ENCODE measurements around the gene ANXA11. TPM values are rescaled to one million over a fixed set of nuclear protein-coding genes. Genes with fewer than 3 reads are reported as not detected.
A peak's percentile ranks its signal among the peaks of the same experiment; 100 is the strongest.

The ANXA11 gene
- total and polyA plus RNA-seq, 2 donors (not counting 1 experiment from before 2014, with no cell fraction given), result 88.3 to 177 TPM

DNA sequence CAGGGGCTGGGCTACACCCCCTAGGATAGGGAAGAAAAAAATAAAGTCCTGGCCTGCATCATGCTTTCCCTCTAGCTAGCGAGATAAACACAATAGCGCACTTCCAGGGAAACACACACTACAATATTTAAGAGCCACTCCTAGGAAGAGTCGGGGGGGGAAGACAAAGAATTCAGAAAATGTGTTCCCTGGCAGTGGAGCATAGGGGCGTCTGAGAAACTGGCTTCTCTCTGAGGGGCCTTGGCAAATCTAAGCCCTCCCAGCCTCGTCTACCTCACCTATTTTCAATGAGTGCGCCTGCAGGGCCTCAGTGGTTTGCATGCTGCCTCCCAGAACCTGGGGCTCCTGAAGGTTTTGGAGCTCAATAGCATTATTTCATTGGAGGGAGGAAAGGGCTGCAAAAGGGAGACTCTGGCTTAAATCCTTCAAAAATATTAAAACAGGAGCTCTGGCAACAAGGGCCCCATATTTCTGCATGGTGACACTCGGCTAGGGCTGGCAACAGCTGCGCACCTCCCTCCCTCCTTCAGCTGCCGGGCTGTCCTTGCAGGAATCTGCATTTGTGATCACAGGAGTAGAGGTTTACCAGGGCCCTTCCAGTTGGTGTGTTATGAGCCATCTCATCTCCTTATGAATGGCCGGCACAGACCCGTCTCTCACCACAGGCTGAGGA, 10.8 kb downstream of the ANXA11 start:
- H3K27me3 Mint-ChIP-seq, result no peaks in the 10 kb centered on the region
- peaks cover 66% of the 10 kb centered on the region for H3K4me1 Mint-ChIP-seq
- ChIA-PET CTCF (interaction anchor here (0.9 to 1.9 kb wide), 6 partner anchors 8 to 50 kb away, joined by 3 to 9 read pairs (median 4); no protein-coding TSS in a partner anchor), POLR2A (interaction anchor here (0.7 kb wide), 1 partner anchor 9 kb away, joined by 6 read pairs; no protein-coding TSS in a partner anchor)
- Histone ChIP-seq H3K27ac (ENCODE audit: low read length in 2 of 2) (peak overlapping the region in 1 of 2 donors; percentile 69), H2AFZ (ENCODE audit: insufficient read depth, low read depth, low read length, poor library complexity, severe bottlenecking) (no peak overlapping the region), H3K4me2 (replicated peaks; ENCODE audit: low read depth, low read length, poor library complexity, severe bottlenecking) (no peak overlapping the region), H3K9ac (ENCODE audit: low read length) (no peak overlapping the region), H3K4me3 (ENCODE audit: control extremely low read depth in 1 of 5, extremely low read depth in 1 of 5, insufficient read depth in 1 of 5, low read depth in 2 of 5, low read length in 4 of 5) (no peak overlapping the region), H3K9me3 (ENCODE audit: control extremely low read depth in 1 of 3, control insufficient read depth in 2 of 3, insufficient read depth in 1 of 3, low read length in 2 of 3) (peaks cover 1 to 3% (median 3%) of the 10 kb centered on the region in 3 donors), H3K36me3 (replicated peaks in 1 of 2; ENCODE audit: control extremely low read depth in 1 of 2, control insufficient read depth in 1 of 2, extremely low read depth in 1 of 2, insufficient read depth in 2 of 2, low read length in 1 of 2) (peaks cover 0 to 13% of the 10 kb centered on the region in 2 experiments), H3K27me3 (replicated peaks in 1 of 4; ENCODE audit: control extremely low read depth in 1 of 4, control insufficient read depth in 3 of 4, insufficient read depth in 4 of 4, low read length in 3 of 4) (no peaks in the 10 kb centered on the region), H3K79me2 (ENCODE audit: control insufficient read depth, insufficient read depth, low read length) (peaks cover 95% of the 10 kb centered on the region), H3K4me1 (ENCODE audit: control insufficient read depth in 2 of 2, insufficient read depth in 2 of 2, low read length in 2 of 2) (peaks cover 47 to 50% of the 10 kb centered on the region in 2 donors), H4K20me1 (ENCODE audit: control insufficient read depth, insufficient read depth, low read length, poor library complexity, severe bottlenecking) (peaks cover 53% of the 10 kb centered on the region)
- TF ChIP-seq, protein P1, sequence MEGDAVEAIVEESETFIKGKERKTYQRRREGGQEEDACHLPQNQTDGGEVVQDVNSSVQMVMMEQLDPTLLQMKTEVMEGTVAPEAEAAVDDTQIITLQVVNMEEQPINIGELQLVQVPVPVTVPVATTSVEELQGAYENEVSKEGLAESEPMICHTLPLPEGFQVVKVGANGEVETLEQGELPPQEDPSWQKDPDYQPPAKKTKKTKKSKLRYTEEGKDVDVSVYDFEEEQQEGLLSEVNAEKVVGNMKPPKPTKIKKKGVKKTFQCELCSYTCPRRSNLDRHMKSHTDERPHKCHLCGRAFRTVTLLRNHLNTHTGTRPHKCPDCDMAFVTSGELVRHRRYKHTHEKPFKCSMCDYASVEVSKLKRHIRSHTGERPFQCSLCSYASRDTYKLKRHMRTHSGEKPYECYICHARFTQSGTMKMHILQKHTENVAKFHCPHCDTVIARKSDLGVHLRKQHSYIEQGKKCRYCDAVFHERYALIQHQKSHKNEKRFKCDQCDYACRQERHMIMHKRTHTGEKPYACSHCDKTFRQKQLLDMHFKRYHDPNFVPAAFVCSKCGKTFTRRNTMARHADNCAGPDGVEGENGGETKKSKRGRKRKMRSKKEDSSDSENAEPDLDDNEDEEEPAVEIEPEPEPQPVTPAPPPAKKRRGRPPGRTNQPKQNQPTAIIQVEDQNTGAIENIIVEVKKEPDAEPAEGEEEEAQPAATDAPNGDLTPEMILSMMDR (IDR thresholded peaks at IDR 0.05), result no peak
- no peak for TF ChIP-seq EZH2 (IDR thresholded peaks at IDR 0.05; ENCODE audit: borderline replicate concordance, insufficient read depth, low read depth, low read length, poor library complexity, severe bottlenecking)
- H3K4me3 Mint-ChIP-seq, result no peak overlapping the region
- peak overlapping the region; percentile 67 for H3K27ac Mint-ChIP-seq
- peaks cover 3% of the 10 kb centered on the region for H3K9me3 Mint-ChIP-seq (ENCODE audit: insufficient read depth)
- intact Hi-C loops (cut with micrococcal nuclease), result no loop called here
- DNase-seq, result no peak
- WGBS (ENCODE audit: insufficient coverage), result 91% methylated on average over 9 of the region's 11 CpGs
- no peak for ATAC-seq (ENCODE audit: low read depth)

- ChIA-PET POLR2A (no interaction called here), CTCF (interaction anchor here (1.3 kb wide), 1 partner anchor 11 kb away, joined by 7 read pairs; no protein-coding TSS in a partner anchor)
- H3K27ac ChIP-seq (ENCODE audit: low read length in 2 of 2), result peak overlapping the region; percentile 8 to 77
- ATAC-seq (ENCODE audit: low read depth) (no peak), DNase-seq (no peak)
- intact Hi-C loops (cut with micrococcal nuclease), result no loop called here
- Mint-ChIP-seq H3K27ac (peak overlapping the region; percentile 80), H3K27me3 (no peaks in the 10 kb centered on the region), H3K9me3 (ENCODE audit: insufficient read depth) (peaks cover 3% of the 10 kb centered on the region), H3K4me1 (peaks cover 73% of the 10 kb centered on the region), H3K4me3 (no peak overlapping the region)
- H3K36me3 ChIP-seq (replicated peaks in 1 of 2; ENCODE audit: control extremely low read depth in 1 of 2, control insufficient read depth in 1 of 2, extremely low read depth in 1 of 2, insufficient read depth in 2 of 2, low read length in 1 of 2), result peaks cover 0 to 13% of the 10 kb centered on the region in 2 experiments
- TF ChIP-seq EZH2 (IDR thresholded peaks at IDR 0.05; ENCODE audit: borderline replicate concordance, insufficient read depth, low read depth, low read length, poor library complexity, severe bottlenecking), result no peak
- TF ChIP-seq, protein P1 (IDR thresholded peaks at IDR 0.05), result no peak
- peaks cover 56 to 57% of the 10 kb centered on the region in 2 donors for H3K4me1 ChIP-seq (ENCODE audit: control insufficient read depth in 2 of 2, insufficient read depth in 2 of 2, low read length in 2 of 2)
- H2AFZ ChIP-seq (ENCODE audit: insufficient read depth, low read depth, low read length, poor library complexity, severe bottlenecking), result no peak overlapping the region
- peak overlapping the region; percentile 37 for H3K9ac ChIP-seq (ENCODE audit: low read length)
- no peaks in the 10 kb centered on the region for H3K27me3 ChIP-seq (replicated peaks in 1 of 4; ENCODE audit: control extremely low read depth in 1 of 4, control insufficient read depth in 3 of 4, insufficient read depth in 4 of 4, low read length in 3 of 4)
- H3K4me2 ChIP-seq (replicated peaks; ENCODE audit: low read depth, low read length, poor library complexity, severe bottlenecking), result peak overlapping the region; percentile 60
- H3K79me2 ChIP-seq (ENCODE audit: control insufficient read depth, insufficient read depth, low read length), result peaks cover 87% of the 10 kb centered on the region
- peaks cover 1 to 3% (median 3%) of the 10 kb centered on the region in 3 donors for H3K9me3 ChIP-seq (ENCODE audit: control extremely low read depth in 1 of 3, control insufficient read depth in 2 of 3, insufficient read depth in 1 of 3, low read length in 2 of 3)
- H3K4me3 ChIP-seq (ENCODE audit: control extremely low read depth in 1 of 5, extremely low read depth in 1 of 5, insufficient read depth in 1 of 5, low read depth in 2 of 5, low read length in 4 of 5), result no peak overlapping the region
- H4K20me1 ChIP-seq (ENCODE audit: control insufficient read depth, insufficient read depth, low read length, poor library complexity, severe bottlenecking), result peaks cover 38% of the 10 kb centered on the region
These were observed 12.8 kb downstream of the ANXA11 start for GRCh38 chr10:80192553-80192952.

Data from B cell (primary cell).